NB4 (cell line): Measurements from ENCODE around the gene BHLHE41.

Experiments
- CTCF ChIP-seq: IDR thresholded peaks from one replicate; pipeline ENCODE4 v1.5.1; 2012; ENCODE audit warnings: low read depth, low read length
- MAX ChIP-seq: IDR thresholded peaks from 2 replicates; pipeline ENCODE4 v1.6.1; 2011; ENCODE audit warnings: low read depth, low read length
- MYC ChIP-seq: IDR thresholded peaks from 2 replicates; pipeline ENCODE4 v1.6.1; 2011; ENCODE audit warnings: low read depth, low read length
- POLR2A ChIP-seq: IDR thresholded peaks from 2 replicates; pipeline ENCODE4 v1.6.1; 2011; ENCODE audit warnings: mild to moderate bottlenecking; ENCODE audit not compliant: insufficient read length; ENCODE audit errors: extremely low read depth

- TF ChIP-seq CTCF (no peak), MAX (no peak), MYC (no peak), POLR2A (no peak)
These were observed 14.0 kb upstream of the BHLHE41 start for GRCh38 chr12:26138860-26139259.
